ENCODE results near the gene MYO1D. TPM values are rescaled to one million over a fixed set of nuclear protein-coding genes. Genes with fewer than 3 reads are reported as not detected.

Gene MYO1D
- total RNA-seq, 1 experiment from 2014 or later, result 35.7 TPM

GRCh38 chr17:32877164-32877764 is 340 bp upstream of the MYO1D start:
- Histone ChIP-seq H3K9ac (ENCODE audit: low read length) (peak overlapping the region; percentile 70), H3K27me3 (ENCODE audit: insufficient read depth, low read length) (no peaks in the 10 kb centered on the region), H3K27ac (ENCODE audit: low read depth, low read length) (peak overlapping the region; percentile 97; the same call in 1 of the 2 replicates), H2AFZ (ENCODE audit: low read depth, low read length, poor library complexity, severe bottlenecking) (peak overlapping the region; percentile 68), H3K36me3 (ENCODE audit: control insufficient read depth in 1 of 2, insufficient read depth in 2 of 2, low read length in 2 of 2) (no peaks in the 10 kb centered on the region), H3K79me2 (ENCODE audit: insufficient read depth, low read length) (peaks cover 5% of the 10 kb centered on the region; the same call in 1 of the 2 replicates), H3K4me2 (ENCODE audit: low read length) (peak overlapping the region; percentile 83), H3K4me1 (ENCODE audit: control insufficient read depth in 1 of 2, insufficient read depth in 2 of 2, low read length in 2 of 2) (peaks cover 8 to 15% of the 10 kb centered on the region in 2 experiments; a peak in 3 of 4 replicates), H3K4me3 (replicated peaks in 1 of 2; ENCODE audit: low read depth in 1 of 2, low read length in 2 of 2) (peak overlapping the region; percentile 58 to 72), H4K20me1 (ENCODE audit: insufficient read depth) (no peaks in the 10 kb centered on the region), H3K9me2 (ENCODE audit: insufficient read depth) (no peaks in the 10 kb centered on the region), H3K9me3 (ENCODE audit: control insufficient read depth in 1 of 2, insufficient read depth in 1 of 2, low read depth in 1 of 2, low read length in 2 of 2) (no peaks in the 10 kb centered on the region)
- no TSS peak for BruUV-seq (replicated peaks)
- no peak for TF ChIP-seq EZH2 (IDR thresholded peaks at IDR 0.05)
- no peak for TF ChIP-seq CBX3 (IDR thresholded peaks at IDR 0.05; ENCODE audit: low read depth)
- no peak for TF ChIP-seq SP1 (IDR thresholded peaks at IDR 0.05; ENCODE audit: low read depth)
- no peak for TF ChIP-seq SRF (IDR thresholded peaks at IDR 0.05; ENCODE audit: low read depth)
- no peak for TF ChIP-seq JUND (IDR thresholded peaks at IDR 0.05)
- no peak for TF ChIP-seq TCF7L2 (IDR thresholded peaks at IDR 0.05; ENCODE audit: borderline replicate concordance, extremely low read depth, insufficient read depth, insufficient read length)
- TF ChIP-seq ZFX (IDR thresholded peaks at IDR 0.05), result no peak
- TF ChIP-seq RAD21 (IDR thresholded peaks at IDR 0.05; ENCODE audit: low read depth), result peak; percentile 55
- no peak for TF ChIP-seq ZNF274 (IDR thresholded peaks at IDR 0.05; ENCODE audit: low read depth, low read length)
- no peak for TF ChIP-seq ELF1 (IDR thresholded peaks at IDR 0.05; ENCODE audit: borderline replicate concordance, low read depth)
- peak; percentile 51; the same call in 1 of the 2 replicates for TF ChIP-seq EGR1 (IDR thresholded peaks at IDR 0.05; ENCODE audit: low read depth)
- no peak for TF ChIP-seq SIN3A (IDR thresholded peaks at IDR 0.05; ENCODE audit: low read depth)
- TF ChIP-seq FOSL1 (IDR thresholded peaks at IDR 0.05; ENCODE audit: low read depth), result no peak
- TF ChIP-seq POLR2AphosphoS5 (IDR thresholded peaks at IDR 0.05; ENCODE audit: low read depth, low read length), result no peak
- TF ChIP-seq REST (IDR thresholded peaks at IDR 0.05; ENCODE audit: low read depth), result no peak
- TF ChIP-seq CTCF (IDR thresholded peaks at IDR 0.05 in 2 of 3, conservative IDR thresholded peaks at IDR 0.05 in 1 of 3; ENCODE audit: borderline replicate concordance in 1 of 3, insufficient read depth in 1 of 3, low read depth in 2 of 3, low read length in 2 of 3), result peak; percentile 63 to 82 (median 76)
- TF ChIP-seq CEBPB (IDR thresholded peaks at IDR 0.05; ENCODE audit: low read depth), result no peak
- ATAC-seq, result peak; percentile 94
- CTCF ChIA-PET, result interaction anchor here (0.6 to 4.9 kb wide), 27 partner anchors 9 to 393 kb away, joined by 3 to 73 read pairs (median 5); a partner anchor contains a TSS
- POLR2A ChIA-PET, result interaction anchor here (1.0 to 1.2 kb wide), 2 partner anchors 10 to 94 kb away, joined by 3 to 4 read pairs; no protein-coding TSS in a partner anchor
- peak; percentile 65 for DNase-seq (ENCODE audit: low read depth, low spot score)
- intact Hi-C loops (cut with micrococcal nuclease), result loop anchor here (1.0 to 10.0 kb wide), 2 partner anchors 94 to 202 kb away; no protein-coding TSS in a partner anchor
- RAD21 ChIA-PET (ENCODE audit: low non-redundant PET in 1 of 2, low total read pairs in 2 of 2, uncharacterized antibody in 2 of 2, unreplicated experiment in 2 of 2), result interaction anchor here (1.0 to 1.3 kb wide), 3 partner anchors 33 to 94 kb away, joined by 3 to 4 read pairs (median 3); no protein-coding TSS in a partner anchor

All from HCT116 (cell line).